DMS53 (cell line): ENCODE data around the gene INSIG2.

Source experiments
- DNase-seq: peaks from one replicate; lab custom pipeline; 2025; lab: John Stamatoyannopoulos, UW

Gene INSIG2

GRCh38 chr2:118130385-118130784, 42.1 kb downstream of the INSIG2 start:
- DNase-seq = no peak

- no peak for DNase-seq
Measured at GRCh38 chr2:118131771-118132170, 43.5 kb downstream of the INSIG2 start.

- no peak for DNase-seq
Measured at GRCh38 chr2:118133916-118134315, 45.6 kb downstream of the INSIG2 start.

GRCh38 chr2:118134650-118135049, 46.4 kb downstream of the INSIG2 start:
- no peak for DNase-seq

- peak; percentile 35 for DNase-seq
Measured at GRCh38 chr2:118145207-118145606, 56.9 kb downstream of the INSIG2 start.

- DNase-seq = no peak
Measured at GRCh38 chr2:118145806-118146205, 57.5 kb downstream of the INSIG2 start.

GRCh38 chr2:118146315-118147283, 58.3 kb downstream of the INSIG2 start:
- no peak for DNase-seq

GRCh38 chr2:118148133-118148532, 59.9 kb downstream of the INSIG2 start:
- no peak for DNase-seq

- DNase-seq = no peak
Measured at GRCh38 chr2:118148809-118149208, 60.5 kb downstream of the INSIG2 start.

- DNase-seq = no peak
Measured at GRCh38 chr2:118150294-118150693, 62.0 kb downstream of the INSIG2 start.

- no peak for DNase-seq
Measured at GRCh38 chr2:118151831-118152230, 63.6 kb downstream of the INSIG2 start.

- DNase-seq = no peak
Measured at GRCh38 chr2:118153433-118153832, 65.2 kb downstream of the INSIG2 start.

- no peak for DNase-seq
Measured at GRCh38 chr2:118154176-118154575, 65.9 kb downstream of the INSIG2 start.
